Uterine smooth muscle cell (primary cell): ENCODE measurements around the gene DLL4. TPM values are rescaled to one million over a fixed set of nuclear protein-coding genes. Genes with fewer than 3 reads are reported as not detected.

Experiments used
- total RNA-seq: library from RNA; depleted of rRNA; stranded (reverse); fragments of >200 nt; gene quantifications from 2 replicates; pipeline ENCODE4 v1.2.3, GENCODE V29; 2014

Gene DLL4
- total RNA-seq, result 0.12 and 0.66 TPM in 2 replicates

DNA sequence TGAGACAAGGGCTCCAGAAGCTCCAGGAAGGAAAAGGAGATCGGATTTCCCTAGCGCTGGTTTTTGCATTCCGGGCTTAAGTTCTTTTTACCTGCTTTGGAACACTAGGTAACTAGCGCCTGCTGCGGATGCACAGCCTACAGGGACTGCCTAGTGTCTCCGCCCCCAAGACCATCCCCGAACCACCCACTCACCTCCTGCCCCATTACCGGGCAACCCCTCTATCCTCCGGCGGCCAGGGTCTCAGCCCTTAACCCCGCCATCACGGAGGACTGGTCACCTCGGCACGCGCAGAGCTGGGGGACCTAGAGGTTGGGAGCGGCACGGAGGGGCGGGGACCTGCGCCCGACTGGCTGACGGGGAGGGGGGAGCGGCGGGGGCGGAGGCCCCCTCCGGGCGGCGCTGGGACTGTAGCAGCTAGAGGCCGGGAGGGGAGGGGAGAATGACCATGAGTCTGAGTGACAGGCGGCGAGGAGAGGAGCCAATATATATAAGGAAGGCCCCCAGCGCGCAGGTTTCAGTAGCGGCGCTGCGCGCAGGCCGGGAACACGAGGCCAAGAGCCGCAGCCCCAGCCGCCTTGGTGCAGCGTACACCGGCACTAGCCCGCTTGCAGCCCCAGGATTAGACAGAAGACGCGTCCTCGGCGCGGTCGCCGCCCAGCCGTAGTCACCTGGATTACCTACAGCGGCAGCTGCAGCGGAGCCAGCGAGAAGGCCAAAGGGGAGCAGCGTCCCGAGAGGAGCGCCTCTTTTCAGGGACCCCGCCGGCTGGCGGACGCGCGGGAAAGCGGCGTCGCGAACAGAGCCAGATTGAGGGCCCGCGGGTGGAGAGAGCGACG lies at the start of gene DLL4:
Gene DLL4, plus strand, starts transcription at position 520 of the 839 bp plus-strand sequence. CDS start 329 bp downstream, outside the sequence.

GRCh38 chr15:40893733-40894680 lies 35.1 kb upstream of the DLL4 start, which contains the start of gene VPS18:
TSS of gene VPS18 (plus strand) at chr15:40894450. CDS start at chr15:40894769, 319 bp downstream.

GRCh38 chr15:40952901-40953712 lies 24.0 kb downstream of the DLL4 start, which contains the start of gene CHAC1:
TSS of gene CHAC1 (plus strand) at chr15:40953471. CDS start at chr15:40953584, 113 bp downstream.

Other genes starting within 250 kb of the DLL4 start
- 4.9 and 11.0 TPM in 2 replicates for gene RAD51, start 234.2 kb upstream of the DLL4 start, total RNA-seq
- gene RMDN3, start 174.1 kb upstream of the DLL4 start, total RNA-seq, result 19.7 and 20.9 TPM in 2 replicates
- gene GCHFR, start 165.3 kb upstream of the DLL4 start, total RNA-seq, result 1.6 and 1.7 TPM in 2 replicates
- not detected in 2 replicates for gene C15orf62, start 159.4 kb upstream of the DLL4 start, total RNA-seq
- gene ZFYVE19, start 122.3 kb upstream of the DLL4 start, total RNA-seq, result 25.1 and 31.5 TPM in 2 replicates
- gene DNAJC17, start 121.9 kb upstream of the DLL4 start, total RNA-seq, result 18.9 and 51.0 TPM in 2 replicates
- not detected in 2 replicates for gene PPP1R14D, start 100.6 kb upstream of the DLL4 start, total RNA-seq
- 0.37 and 0.66 TPM in 2 replicates for gene SPINT1, start 85.3 kb upstream of the DLL4 start, total RNA-seq
- not detected in 2 replicates for gene RHOV, start 55.1 kb upstream of the DLL4 start, total RNA-seq
- 51.7 and 59.8 TPM in 2 replicates for gene VPS18, start 34.9 kb upstream of the DLL4 start, total RNA-seq
- gene CHAC1, start 24.1 kb downstream of the DLL4 start, total RNA-seq, result 36.5 and 49.2 TPM in 2 replicates
- 28.1 and 32.6 TPM in 2 replicates for gene INO80, start 186.9 kb downstream of the DLL4 start, total RNA-seq